HepG2 (cell line): ENCODE data around the gene KCNG4. TPM values are rescaled to one million over a fixed set of nuclear protein-coding genes. Genes with fewer than 3 reads are reported as not detected.

Experiments used
- ATAC-seq: fragments of 200-7000 bp; cut with Tn5 transposase; 3 replicates; pipeline ENCODE4 v1.9.1; 2020; ENCODE audit warnings: mild to moderate bottlenecking, moderate library complexity
- BruUV-seq: library from RNA; stranded (reverse); fragments of 400-500 nt; replicated peaks from 2 replicates; lab custom pipeline; 2021; lab: Mats Ljungman, UMichigan
- CTCF ChIA-PET: fragments of 300-600 bp; formaldehyde crosslinking; extraction: SDS; loops from one replicate; lab custom pipeline; 2021; ENCODE audit warnings: low total read pairs, inconsistent platforms, low intra/inter-chr PET ratio; lab: Yijun Ruan, JAX
- POLR2A ChIA-PET: fragments of 350-600 bp; sonication (Branson Sonifier 250); formaldehyde crosslinking; loops from one replicate; lab custom pipeline; 2020; ENCODE audit warnings: antibody characterized with exemption, inconsistent platforms; lab: Yijun Ruan, JAX
- DNase-seq: peaks from one replicate; pipeline ENCODE4 v3.0.0-alpha.2; 2015; ENCODE audit warnings: low spot score
- FAIRE-seq: peaks from 3 replicates; lab custom pipeline; 2011; peaks lifted over from hg19 to GRCh38; lab: Jason Lieb, UNC
- H2AFZ ChIP-seq: one replicate; pipeline ENCODE4 v1.6.1; 2011; ENCODE audit warnings: low read length, inconsistent platforms
- H3K27ac ChIP-seq: fragments of 300-600 bp; 3 replicates; pipeline ENCODE4 v1.8.0; 2011; ENCODE audit warnings: mixed run types, mild to moderate bottlenecking, mixed read lengths, low read length, inconsistent platforms; ENCODE audit not compliant: insufficient read depth; ENCODE audit errors: extremely low read length
- H3K27me3 ChIP-seq, 2 experiments: fragments of 200-600 bp in 1 of 2; 2 replicates in 1 of 2; 3 replicates in 1 of 2; pipeline versions ENCODE4 v1.6.0 to v1.8.0; 2011; ENCODE audit warnings: low read length in 2 of 2, mild to moderate bottlenecking in 2 of 2, moderate library complexity in 2 of 2, inconsistent platforms in 1 of 2; ENCODE audit not compliant: insufficient read depth in 2 of 2, control insufficient read depth in 1 of 2
- H3K36me3 ChIP-seq, 2 experiments: fragments of 200-600 bp in 1 of 2; replicated peaks in 1 of 2; 2 replicates in 1 of 2; 3 replicates in 1 of 2; pipeline versions ENCODE4 v1.5.1 to v1.8.0; 2011; ENCODE audit warnings: low read length in 2 of 2, inconsistent platforms in 1 of 2; ENCODE audit not compliant: insufficient read depth in 2 of 2, control insufficient read depth in 1 of 2
- H3K4me1 ChIP-seq: 2 replicates; pipeline ENCODE4 v1.5.1; 2012; ENCODE audit warnings: low read length, inconsistent platforms; ENCODE audit not compliant: insufficient read depth
- H3K4me2 ChIP-seq: 2 replicates; pipeline ENCODE4 v1.6.0; 2011; ENCODE audit warnings: low read depth, low read length, inconsistent platforms
- H3K4me3 ChIP-seq, 3 experiments: fragments of 200-600 bp in 1 of 3; sonication (generic), shearing (Covaris generic) in 1 of 3; replicated peaks in 1 of 3; 2 replicates each; pipeline ENCODE4 v1.5.1; 2011 to 2016; ENCODE audit warnings: low read length in 3 of 3, inconsistent platforms in 2 of 3, low read depth in 2 of 3, mild to moderate bottlenecking in 2 of 3, control low read depth in 1 of 3, mixed read lengths in 1 of 3; ENCODE audit not compliant: insufficient read depth in 1 of 3
- H3K79me2 ChIP-seq: one replicate; pipeline ENCODE4 v1.6.1; 2011; ENCODE audit warnings: low read length, inconsistent platforms; ENCODE audit not compliant: insufficient read depth
- H3K9ac ChIP-seq: 2 replicates; pipeline ENCODE4 v1.6.0; 2011; ENCODE audit warnings: mild to moderate bottlenecking, low read depth, low read length, inconsistent platforms; ENCODE audit not compliant: insufficient read depth
- H3K9me3 ChIP-seq: 2 replicates; pipeline ENCODE4 v1.5.1; 2012; ENCODE audit warnings: mild to moderate bottlenecking, low read length
- H4K20me1 ChIP-seq: 2 replicates; pipeline ENCODE4 v1.6.0; 2011; ENCODE audit warnings: inconsistent platforms, mild to moderate bottlenecking, low read length, moderate library complexity; ENCODE audit not compliant: insufficient read depth
- HNF1B ChIP-seq: sonication (generic); formaldehyde crosslinking; IDR thresholded peaks from 2 replicates; pipeline ENCODE4 v1.5.1; 2020; ENCODE audit warnings: mild to moderate bottlenecking, moderate library complexity, missing genetic modification reagents
- HNF4G ChIP-seq, 2 experiments: sonication (generic) in 1 of 2; formaldehyde crosslinking in 1 of 2; IDR thresholded peaks; 2 replicates each; pipeline versions ENCODE4 v1.4.0 to v1.6.1; 2011 to 2020; ENCODE audit warnings: borderline replicate concordance in 2 of 2, low read depth in 2 of 2, mild to moderate bottlenecking in 2 of 2, low read length in 1 of 2, missing genetic modification reagents in 1 of 2, moderate library complexity in 1 of 2
- HNRNPL ChIP-seq: fragments of 200-400 bp; formaldehyde crosslinking; IDR thresholded peaks from 2 replicates; pipeline ENCODE4 v1.6.1; 2017; ENCODE audit warnings: mild to moderate bottlenecking, low read depth, low read length
- HOXA9 ChIP-seq: sonication (generic); formaldehyde crosslinking; IDR thresholded peaks from 2 replicates; pipeline ENCODE4 v1.8.1; 2022; ENCODE audit warnings: missing genetic modification reagents, mild to moderate bottlenecking, moderate library complexity, borderline replicate concordance
- MAFK ChIP-seq, 2 experiments: IDR thresholded peaks in 1 of 2; conservative IDR thresholded peaks in 1 of 2; 2 replicates each; pipeline ENCODE4 v1.6.1; 2011; ENCODE audit warnings: improper control_type of control experiment in 2 of 2, low read length in 2 of 2
- MTERF4 ChIP-seq: sonication (generic); formaldehyde crosslinking; IDR thresholded peaks from 2 replicates; pipeline ENCODE4 v1.8.0; 2023; ENCODE audit warnings: mild to moderate bottlenecking, missing genetic modification reagents
- MTF1 ChIP-seq: sonication (generic); formaldehyde crosslinking; IDR thresholded peaks from 2 replicates; pipeline ENCODE4 v1.5.0; 2020; ENCODE audit warnings: missing genetic modification reagents
- NRL ChIP-seq: sonication (generic); formaldehyde crosslinking; IDR thresholded peaks from 2 replicates; pipeline ENCODE4 v1.5.0; 2020; ENCODE audit warnings: missing genetic modification reagents, mild to moderate bottlenecking, moderate library complexity, borderline replicate concordance
- PRMT3 ChIP-seq: sonication (generic); formaldehyde crosslinking; IDR thresholded peaks from 2 replicates; pipeline ENCODE4 v1.8.1; 2022; ENCODE audit warnings: low read depth, mild to moderate bottlenecking, moderate library complexity, missing genetic modification reagents, borderline replicate concordance
- RBM39 ChIP-seq: fragments of 200-400 bp; formaldehyde crosslinking; IDR thresholded peaks from one replicate; pipeline ENCODE4 v1.6.1; 2018; ENCODE audit warnings: antibody characterized with exemption, mild to moderate bottlenecking, low read depth, low read length; ENCODE audit not compliant: poor library complexity, severe bottlenecking
- ZKSCAN5 ChIP-seq: sonication (generic); formaldehyde crosslinking; IDR thresholded peaks from 2 replicates; pipeline ENCODE4 v1.5.1; 2020; ENCODE audit warnings: mild to moderate bottlenecking, missing genetic modification reagents
- ZMYM2 ChIP-seq: sonication (generic); formaldehyde crosslinking; IDR thresholded peaks from 2 replicates; pipeline ENCODE4 v1.8.0; 2022; ENCODE audit warnings: mild to moderate bottlenecking, missing genetic modification reagents
- ZNF205 ChIP-seq: IDR thresholded peaks from 2 replicates; pipeline ENCODE4 v1.6.1; 2018; ENCODE audit warnings: missing biosample characterization, missing genetic modification reagents
- ZNF333 ChIP-seq: sonication (generic); formaldehyde crosslinking; IDR thresholded peaks from 2 replicates; pipeline ENCODE4 v1.4.0; 2020; ENCODE audit warnings: mild to moderate bottlenecking, missing genetic modification reagents, borderline replicate concordance
- ZNF431 ChIP-seq: sonication (generic); formaldehyde crosslinking; IDR thresholded peaks from 2 replicates; pipeline ENCODE4 v1.9.0; 2022; ENCODE audit warnings: missing genetic modification reagents, low read depth, mild to moderate bottlenecking, borderline replicate concordance
- ZNF572 ChIP-seq: sonication (generic); formaldehyde crosslinking; IDR thresholded peaks from 2 replicates; pipeline ENCODE4 v1.5.1; 2020; ENCODE audit warnings: mild to moderate bottlenecking, missing genetic modification reagents
- ZNF607 ChIP-seq: sonication (generic); formaldehyde crosslinking; IDR thresholded peaks from 2 replicates; pipeline ENCODE4 v1.5.1; 2020; ENCODE audit warnings: missing genetic modification reagents, mild to moderate bottlenecking, borderline replicate concordance
- ZNF704 ChIP-seq: sonication (generic); formaldehyde crosslinking; IDR thresholded peaks from 2 replicates; pipeline ENCODE4 v1.8.1; 2023; ENCODE audit warnings: mild to moderate bottlenecking, inconsistent platforms, moderate library complexity, missing genetic modification reagents, borderline replicate concordance
- ZNF790 ChIP-seq: sonication (generic); formaldehyde crosslinking; IDR thresholded peaks from 2 replicates; pipeline ENCODE4 v1.8.0; 2022; ENCODE audit warnings: missing genetic modification reagents, mild to moderate bottlenecking, borderline replicate concordance
- ZSCAN9 ChIP-seq: IDR thresholded peaks from 2 replicates; pipeline ENCODE4 v1.6.1; 2016; ENCODE audit warnings: borderline replicate concordance
- WGBS: methylation state at CpG from one replicate; pipeline ENCODE4 v1.1.6; 2017; ENCODE audit warnings: low lambda C conversion rate; 5-methylcytosine and 5-hydroxymethylcytosine counted together
- in situ Hi-C: cut with HindIII; loops from 2 replicates; pipeline ENCODE4 v1.10.0; 2017; ENCODE audit warnings: low pct_unique_long_range_greater_than_20kb; ENCODE audit not compliant: extremely low pct_ligation_motif_present
- intact Hi-C: fragments of 100-400 bp; cut with micrococcal nuclease; formaldehyde crosslinking; loops from one replicate; pipeline ENCODE4 v1.10.0; 2022; ENCODE audit not compliant: unreplicated experiment
- polyA plus RNA-seq, 8 experiments: library from polyadenylated mRNA; depleted of rRNA in 3 of 8; stranded (reverse) in 7 of 8; unstranded in 1 of 8; fragments of >200 nt; fragmentation: Illumina TruSeq in 4 of 8; extraction: Trizol in 4 of 8; gene quantifications; 2 replicates each; pipeline versions ENCODE4 v1.2.1 to v1.2.3, GENCODE V29; 2011 to 2016; ENCODE audit warnings: low read depth in 4 of 8, missing spikeins in 1 of 8, mixed read lengths in 1 of 8; ENCODE audit not compliant: insufficient read depth in 1 of 8
- total RNA-seq, 5 experiments: library from RNA; depleted of rRNA; stranded (reverse); fragments of >200 nt; fragmentation: Illumina TruSeq; extraction: Trizol; gene quantifications; 2 replicates each; pipeline ENCODE4 v1.2.3, GENCODE V29; 2016; ENCODE audit warnings: low read depth in 1 of 5

The KCNG4 gene
- total and polyA plus RNA-seq, 2 of the 13 experiments (the other 11 are each of a cell fraction or from before 2014, with no cell fraction given): not detected

- TF ChIP-seq NRL (CRISPR knock-in tag): 0 out of 2 replicates have a peak, but pooled peaks have one; percentile 27
- no peak for TF ChIP-seq HOXA9
- no peak for TF ChIP-seq RBM39
- TF ChIP-seq PRMT3 (CRISPR knock-in tag): no peak
- TF ChIP-seq ZSCAN9 (CRISPR knock-in tag): no peak
Observed at GRCh38 chr16:84267380-84267779, 27.6 kb upstream of the KCNG4 start (continued).

GRCh38 chr16:84266451-84266850 is 26.6 kb upstream of the KCNG4 start:
- intact Hi-C loops: no loop called here
- peak overlapping the region; percentile 71 for H3K4me2 ChIP-seq
- no peaks in the 10 kb centered on the region for H3K36me3 ChIP-seq
- H3K4me1 ChIP-seq: peaks cover 10% of the 10 kb centered on the region
- BruUV-seq: no TSS peak
- FAIRE-seq (peak; percentile 99), DNase-seq (peak; percentile 90), ATAC-seq (peak; percentile 99)
- H3K27ac ChIP-seq: no peak overlapping the region
- CTCF ChIA-PET: no interaction called here
- H2AFZ ChIP-seq: peak overlapping the region; percentile 68
- POLR2A ChIA-PET: no interaction called here
- H3K27me3 ChIP-seq: no peaks in the 10 kb centered on the region; a peak in 2 of 5 replicates
- peak overlapping the region; percentile 10 to 43 (median 18); a peak in 3 of 6 replicates for H3K4me3 ChIP-seq
- in situ Hi-C loops: no loop called here
- H3K79me2 ChIP-seq: no peaks in the 10 kb centered on the region
- WGBS: 0% methylated on average over 4 of the region's 4 CpGs
- H3K9me3 ChIP-seq: no peaks in the 10 kb centered on the region
- H3K9ac ChIP-seq: 0 out of 2 replicates have a peak overlapping the region, but pooled peaks have one; percentile 1
- H4K20me1 ChIP-seq: no peaks in the 10 kb centered on the region
- TF ChIP-seq HNF1B (CRISPR knock-in tag) (peak; percentile 80), ZNF431 (CRISPR knock-in tag) (no peak), HNF4G (IDR thresholded peaks at IDR 0.05; ENCODE audit: borderline replicate concordance, low read depth, low read length) (0 out of 2 replicates have a peak, but pooled peaks have one; percentile 10), HNF4G (CRISPR knock-in tag; IDR thresholded peaks at IDR 0.05; ENCODE audit: borderline replicate concordance, low read depth) (no peak; the same call in 1 of the 2 replicates), ZNF704 (CRISPR knock-in tag) (no peak), ZNF790 (CRISPR knock-in tag) (no peak), MAFK (conservative IDR thresholded peaks at IDR 0.05 in 1 of 2, IDR thresholded peaks at IDR 0.05 in 1 of 2; ENCODE audit: low read length in 2 of 2) (no peak), ZMYM2 (no peak), ZNF205 (CRISPR knock-in tag) (0 out of 2 replicates have a peak, but pooled peaks have one; percentile 30), ZNF572 (CRISPR knock-in tag) (0 out of 2 replicates have a peak, but pooled peaks have one; percentile 84), ZNF607 (CRISPR knock-in tag) (peak; percentile 74), MTF1 (no peak), ZKSCAN5 (CRISPR knock-in tag) (no peak), MTERF4 (no peak), HNRNPL (no peak), ZNF333 (CRISPR knock-in tag) (no peak)
